IMR-90 (cell line): ENCODE measurements around the gene ZNF582. TPM values are rescaled to one million over a fixed set of nuclear protein-coding genes. Genes with fewer than 3 reads are reported as not detected.

Experiments used
- ATAC-seq: fragments of 200-7000 bp; cut with Tn5 transposase; 2 replicates; pipeline ENCODE4 v1.9.1; 2020; ENCODE audit warnings: low read depth, mild to moderate bottlenecking, moderate library complexity
- BruUV-seq: library from RNA; stranded (reverse); fragments of 400-500 nt; replicated peaks from 2 replicates; lab custom pipeline; 2021; lab: Mats Ljungman, UMichigan
- CTCF ChIA-PET: fragments of 300-600 bp; formaldehyde crosslinking; extraction: SDS; loops from one replicate; lab custom pipeline; 2021; ENCODE audit warnings: antibody characterized with exemption; lab: Yijun Ruan, JAX
- POLR2A ChIA-PET: fragments of 300-600 bp; sonication (Branson Sonifier 250); formaldehyde crosslinking; loops from one replicate; lab custom pipeline; 2022; ENCODE audit warnings: antibody characterized with exemption; ENCODE audit not compliant: unreplicated experiment; lab: Charles Lee
- DNase-seq: peaks from one replicate; pipeline ENCODE4 v3.0.0; 2013
- H2AFZ ChIP-seq: replicated peaks from 2 replicates; pipeline ENCODE3; 2013; ENCODE audit warnings: low read length, mild to moderate bottlenecking; ENCODE audit not compliant: poor library complexity
- H2AK5ac ChIP-seq: 2 replicates; pipeline ENCODE4 v1.6.1; 2013; ENCODE audit warnings: low read depth, low read length, inconsistent platforms
- H2AK9ac ChIP-seq: replicated peaks from 2 replicates; pipeline ENCODE3; 2013; ENCODE audit warnings: mild to moderate bottlenecking, low read depth, low read length, moderate library complexity; ENCODE audit not compliant: poor library complexity
- H2BK120ac ChIP-seq: 2 replicates; pipeline ENCODE4 v1.6.1; 2013; ENCODE audit warnings: low read depth, low read length, inconsistent platforms
- H2BK15ac ChIP-seq: 3 replicates; pipeline ENCODE4 v1.6.1; 2013; ENCODE audit warnings: low read depth, low read length, inconsistent platforms
- H2BK20ac ChIP-seq: 2 replicates; pipeline ENCODE4 v1.6.1; 2013; ENCODE audit warnings: low read depth, mild to moderate bottlenecking, inconsistent platforms, low read length, moderate library complexity
- H2BK5ac ChIP-seq: 2 replicates; pipeline ENCODE4 v1.6.1; 2013; ENCODE audit warnings: mild to moderate bottlenecking, low read depth, low read length, inconsistent platforms; ENCODE audit not compliant: poor library complexity, severe bottlenecking
- H3K14ac ChIP-seq: replicated peaks from 2 replicates; pipeline ENCODE4 v1.6.1; 2013; ENCODE audit warnings: low read depth, low read length, inconsistent platforms
- H3K18ac ChIP-seq: 2 replicates; pipeline ENCODE4 v1.6.1; 2013; ENCODE audit warnings: low read depth, low read length, control low read depth
- H3K23ac ChIP-seq: 2 replicates; pipeline ENCODE4 v1.6.1; 2013; ENCODE audit warnings: low read depth, low read length, inconsistent platforms
- H3K27ac ChIP-seq: 2 replicates; pipeline ENCODE4 v1.5.1; 2013; ENCODE audit warnings: mild to moderate bottlenecking, control low read depth, low read length; ENCODE audit not compliant: insufficient read depth
- H3K27me3 ChIP-seq: 2 replicates; pipeline ENCODE4 v1.6.1; 2013; ENCODE audit warnings: low read length; ENCODE audit not compliant: control insufficient read depth, insufficient read depth
- H3K36me3 ChIP-seq: 2 replicates; pipeline ENCODE4 v1.6.1; 2013; ENCODE audit warnings: low read length, mixed read lengths; ENCODE audit not compliant: control insufficient read depth, insufficient read depth
- H3K4ac ChIP-seq: 2 replicates; pipeline ENCODE4 v1.6.1; 2013; ENCODE audit warnings: low read depth, low read length, inconsistent platforms
- H3K4me1 ChIP-seq: 2 replicates; pipeline ENCODE4 v1.6.1; 2013; ENCODE audit warnings: low read length, mixed read lengths; ENCODE audit not compliant: control insufficient read depth, insufficient read depth
- H3K4me2 ChIP-seq: 2 replicates; pipeline ENCODE4 v1.6.1; 2013; ENCODE audit warnings: low read depth, mild to moderate bottlenecking, control low read depth, low read length, moderate library complexity
- H3K4me3 ChIP-seq: 2 replicates; pipeline ENCODE4 v1.5.1; 2013; ENCODE audit warnings: low read depth, mild to moderate bottlenecking, control low read depth, low read length, moderate library complexity; ENCODE audit not compliant: insufficient read depth
- H3K56ac ChIP-seq: 2 replicates; pipeline ENCODE4 v1.6.1; 2013; ENCODE audit warnings: low read length, inconsistent platforms; ENCODE audit not compliant: insufficient read depth; ENCODE audit errors: extremely low read depth
- H3K79me1 ChIP-seq, 2 experiments: 2 replicates each; pipeline ENCODE4 v1.6.1; 2013; ENCODE audit warnings: low read length in 2 of 2, inconsistent platforms in 1 of 2, low read depth in 1 of 2
- H3K9ac ChIP-seq: 2 replicates; pipeline ENCODE4 v1.6.1; 2013; ENCODE audit warnings: low read depth, low read length, control low read depth
- H3K9me1 ChIP-seq: 2 replicates; pipeline ENCODE4 v1.6.1; 2013; ENCODE audit warnings: low read length, inconsistent platforms; ENCODE audit not compliant: insufficient read depth
- H3K9me3 ChIP-seq: 2 replicates; pipeline ENCODE4 v1.6.1; 2013; ENCODE audit warnings: low read length; ENCODE audit not compliant: control insufficient read depth, insufficient read depth
- H4K20me1 ChIP-seq: 2 replicates; pipeline ENCODE4 v1.6.1; 2013; ENCODE audit warnings: low read length, inconsistent platforms; ENCODE audit not compliant: insufficient read depth
- H4K5ac ChIP-seq: 2 replicates; pipeline ENCODE4 v1.6.1; 2013; ENCODE audit warnings: mild to moderate bottlenecking, low read depth, low read length, control low read depth
- H4K8ac ChIP-seq, 2 experiments: 2 replicates each; pipeline ENCODE4 v1.6.1; 2013; ENCODE audit warnings: low read depth in 2 of 2, low read length in 2 of 2, control low read depth in 1 of 2, inconsistent platforms in 1 of 2
- H4K91ac ChIP-seq: 2 replicates; pipeline ENCODE4 v1.6.1; 2013; ENCODE audit warnings: low read depth, low read length, inconsistent platforms; ENCODE audit not compliant: insufficient read depth
- RAD21 ChIP-seq: IDR thresholded peaks from 2 replicates; pipeline ENCODE4 v1.6.1; 2012; ENCODE audit warnings: low read length, improper control_type of control experiment
- SMC3 ChIP-seq: fragments of 150-350 bp; IDR thresholded peaks from 2 replicates; pipeline ENCODE4 v1.6.1; 2016; ENCODE audit warnings: low read depth, mild to moderate bottlenecking, antibody characterized with exemption, low read length, moderate library complexity
- WGBS, 2 experiments: methylation state at CpG; one replicate each; pipeline versions ENCODE4 v1.1.5 to v1.1.7; 2013; ENCODE audit warnings: missing lambda C conversion rate in 2 of 2; ENCODE audit not compliant: insufficient read length in 1 of 2; ENCODE audit errors: extremely low coverage in 2 of 2; 5-methylcytosine and 5-hydroxymethylcytosine counted together
- dilution Hi-C: fragments of 300-500 bp; cut with HindIII; formaldehyde crosslinking; loops from one replicate; pipeline ENCODE4 v1.14.3; 2018; ENCODE audit warnings: low sequenced_read_pairs; ENCODE audit not compliant: unreplicated experiment
- in situ Hi-C: fragments of 300-500 bp; cut with MboI; formaldehyde crosslinking; loops from 3 replicates; pipeline ENCODE4 v1.14.3; 2019; ENCODE audit warnings: low sequenced_read_pairs, inconsistent platforms, mixed read lengths
- intact Hi-C: fragments of 100-400 bp; cut with micrococcal nuclease; formaldehyde crosslinking; loops from 2 replicates; pipeline ENCODE4 v1.10.0; 2022
- polyA plus RNA-seq, 3 experiments: library from polyadenylated mRNA; depleted of rRNA; stranded (reverse); fragments of >200 nt; gene quantifications; 2 replicates each; pipeline ENCODE4 v1.2.3, GENCODE V29; 2012; ENCODE audit warnings: low replicate concordance in 1 of 3
- total RNA-seq: library from RNA; depleted of rRNA; stranded (reverse); fragments of >200 nt; gene quantifications from 2 replicates; pipeline ENCODE4 v1.2.3, GENCODE V29; 2012
- TF ChIP-seq, protein P1 (sequence below): fragments of 150-350 bp; IDR thresholded peaks from 2 replicates; pipeline ENCODE4 v1.6.1; 2017; ENCODE audit warnings: mild to moderate bottlenecking, antibody characterized with exemption, low read length, low read depth
- TF ChIP-seq, protein P2 (sequence below): conservative IDR thresholded peaks from 2 replicates; pipeline ENCODE4 v1.5.1; 2012; ENCODE audit warnings: mild to moderate bottlenecking, low read depth, low read length, improper control_type of control experiment

The ZNF582 gene
- total and polyA plus RNA-seq, 2 of the 4 experiments (the other 2 are of a cell fraction): 1.6 to 1.8 TPM

DNA sequence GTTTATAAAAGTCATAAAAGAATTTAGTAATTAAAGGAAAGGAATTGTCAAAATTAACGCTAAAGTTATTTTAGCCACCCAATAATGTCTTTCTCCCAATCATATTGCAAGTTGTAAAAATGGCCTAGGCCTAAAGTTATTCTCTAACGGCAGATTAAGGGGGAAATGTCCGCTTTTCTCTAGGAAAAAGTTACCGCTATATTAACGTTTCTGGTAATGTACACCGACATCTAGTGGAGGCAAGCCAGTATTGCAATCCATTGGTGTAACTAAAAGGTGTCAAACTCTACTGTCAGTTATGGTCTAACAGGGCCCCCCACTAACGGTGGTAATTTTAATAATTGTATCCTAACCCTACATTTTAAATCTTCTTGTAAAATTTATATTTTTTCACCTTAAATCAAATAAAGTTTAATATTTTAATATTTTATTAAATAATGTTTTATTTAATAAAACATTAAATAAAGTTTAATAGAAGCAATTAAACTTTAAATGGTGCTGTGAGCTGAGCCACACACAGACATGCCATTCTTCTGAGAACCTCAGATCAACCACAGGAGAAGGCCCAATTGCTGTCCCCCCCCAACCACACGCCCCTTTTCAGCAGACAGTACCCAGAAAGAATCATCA lies 42.8 kb downstream of the ZNF582 start:
- Histone ChIP-seq H4K5ac (no peak overlapping the region), H3K9me3 (peaks cover 4% of the 10 kb centered on the region; the same call in 1 of the 2 replicates), H2AK5ac (no peak overlapping the region), H3K9ac (no peak overlapping the region), H2BK5ac (no peak overlapping the region), H4K8ac (no peak overlapping the region), H4K91ac (no peak overlapping the region), H3K4me2 (no peak overlapping the region), H3K4ac (no peak overlapping the region), H3K23ac (no peak overlapping the region), H3K14ac (no peak overlapping the region), H3K4me1 (no peaks in the 10 kb centered on the region), H3K4me3 (no peak overlapping the region), H3K36me3 (no peaks in the 10 kb centered on the region), H3K18ac (no peak overlapping the region), H2BK20ac (no peak overlapping the region), H3K9me1 (no peaks in the 10 kb centered on the region), H3K79me1 (no peaks in the 10 kb centered on the region), H4K20me1 (no peaks in the 10 kb centered on the region), H2BK120ac (no peak overlapping the region), H3K27me3 (no peaks in the 10 kb centered on the region), H2BK15ac (no peak overlapping the region), H3K56ac (no peak overlapping the region; the same call in 1 of the 2 replicates), H2AFZ (no peak overlapping the region), H3K27ac (no peak overlapping the region), H2AK9ac (no peak overlapping the region)
- CTCF ChIA-PET: no interaction called here
- intact Hi-C loops (loop anchor here (1.0 kb wide), 2 partner anchors 97 to 284 kb away; no protein-coding TSS in a partner anchor), dilution Hi-C loops (no loop called here), in situ Hi-C loops (no loop called here)
- POLR2A ChIA-PET: no interaction called here
- ATAC-seq (peak; percentile 81), DNase-seq (peak; percentile 41)
- BruUV-seq: no TSS peak
- TF ChIP-seq, protein P1, sequence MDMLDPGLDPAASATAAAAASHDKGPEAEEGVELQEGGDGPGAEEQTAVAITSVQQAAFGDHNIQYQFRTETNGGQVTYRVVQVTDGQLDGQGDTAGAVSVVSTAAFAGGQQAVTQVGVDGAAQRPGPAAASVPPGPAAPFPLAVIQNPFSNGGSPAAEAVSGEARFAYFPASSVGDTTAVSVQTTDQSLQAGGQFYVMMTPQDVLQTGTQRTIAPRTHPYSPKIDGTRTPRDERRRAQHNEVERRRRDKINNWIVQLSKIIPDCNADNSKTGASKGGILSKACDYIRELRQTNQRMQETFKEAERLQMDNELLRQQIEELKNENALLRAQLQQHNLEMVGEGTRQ: no peak
- TF ChIP-seq SMC3 (peak; percentile 36), RAD21 (peak; percentile 65)
- TF ChIP-seq, protein P2, sequence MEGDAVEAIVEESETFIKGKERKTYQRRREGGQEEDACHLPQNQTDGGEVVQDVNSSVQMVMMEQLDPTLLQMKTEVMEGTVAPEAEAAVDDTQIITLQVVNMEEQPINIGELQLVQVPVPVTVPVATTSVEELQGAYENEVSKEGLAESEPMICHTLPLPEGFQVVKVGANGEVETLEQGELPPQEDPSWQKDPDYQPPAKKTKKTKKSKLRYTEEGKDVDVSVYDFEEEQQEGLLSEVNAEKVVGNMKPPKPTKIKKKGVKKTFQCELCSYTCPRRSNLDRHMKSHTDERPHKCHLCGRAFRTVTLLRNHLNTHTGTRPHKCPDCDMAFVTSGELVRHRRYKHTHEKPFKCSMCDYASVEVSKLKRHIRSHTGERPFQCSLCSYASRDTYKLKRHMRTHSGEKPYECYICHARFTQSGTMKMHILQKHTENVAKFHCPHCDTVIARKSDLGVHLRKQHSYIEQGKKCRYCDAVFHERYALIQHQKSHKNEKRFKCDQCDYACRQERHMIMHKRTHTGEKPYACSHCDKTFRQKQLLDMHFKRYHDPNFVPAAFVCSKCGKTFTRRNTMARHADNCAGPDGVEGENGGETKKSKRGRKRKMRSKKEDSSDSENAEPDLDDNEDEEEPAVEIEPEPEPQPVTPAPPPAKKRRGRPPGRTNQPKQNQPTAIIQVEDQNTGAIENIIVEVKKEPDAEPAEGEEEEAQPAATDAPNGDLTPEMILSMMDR: peak; percentile 70
- WGBS, 2 experiments: no CpG with 5 or more reads among the region's 8 CpGs
